C4-2B (cell line): ENCODE results near the gene TMEM256.

ENCODE experiments used
- ZFX ChIP-seq: fragments of 450-650 bp; IDR thresholded peaks from 2 replicates; pipeline ENCODE4 v1.6.1; 2017
- TF ChIP-seq, protein P1 (sequence below): fragments of 450-650 bp; conservative IDR thresholded peaks from 2 replicates; pipeline ENCODE4 v1.5.1; 2017; ENCODE audit warnings: mild to moderate bottlenecking

DNA sequence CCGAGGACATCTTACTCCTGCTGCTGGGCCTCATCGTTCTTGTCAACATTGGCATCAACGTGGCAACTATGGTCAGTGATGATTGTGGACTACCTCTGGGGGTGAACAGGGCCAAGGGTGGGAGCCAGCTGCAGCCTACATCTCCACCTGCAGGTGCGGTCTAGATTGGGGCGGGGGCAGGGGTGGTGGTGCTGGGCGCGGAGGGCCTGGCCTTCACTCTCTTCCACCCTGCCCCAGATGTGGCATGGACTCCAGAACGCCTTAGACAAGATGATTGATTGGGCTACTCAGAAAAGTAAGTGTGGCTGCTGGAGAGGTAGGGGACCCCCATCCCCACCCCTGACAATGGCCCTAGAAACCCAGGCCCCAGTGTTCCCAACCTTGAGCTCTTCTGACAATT is 21.9 kb upstream of the TMEM256 start:
- TF ChIP-seq, protein P1, sequence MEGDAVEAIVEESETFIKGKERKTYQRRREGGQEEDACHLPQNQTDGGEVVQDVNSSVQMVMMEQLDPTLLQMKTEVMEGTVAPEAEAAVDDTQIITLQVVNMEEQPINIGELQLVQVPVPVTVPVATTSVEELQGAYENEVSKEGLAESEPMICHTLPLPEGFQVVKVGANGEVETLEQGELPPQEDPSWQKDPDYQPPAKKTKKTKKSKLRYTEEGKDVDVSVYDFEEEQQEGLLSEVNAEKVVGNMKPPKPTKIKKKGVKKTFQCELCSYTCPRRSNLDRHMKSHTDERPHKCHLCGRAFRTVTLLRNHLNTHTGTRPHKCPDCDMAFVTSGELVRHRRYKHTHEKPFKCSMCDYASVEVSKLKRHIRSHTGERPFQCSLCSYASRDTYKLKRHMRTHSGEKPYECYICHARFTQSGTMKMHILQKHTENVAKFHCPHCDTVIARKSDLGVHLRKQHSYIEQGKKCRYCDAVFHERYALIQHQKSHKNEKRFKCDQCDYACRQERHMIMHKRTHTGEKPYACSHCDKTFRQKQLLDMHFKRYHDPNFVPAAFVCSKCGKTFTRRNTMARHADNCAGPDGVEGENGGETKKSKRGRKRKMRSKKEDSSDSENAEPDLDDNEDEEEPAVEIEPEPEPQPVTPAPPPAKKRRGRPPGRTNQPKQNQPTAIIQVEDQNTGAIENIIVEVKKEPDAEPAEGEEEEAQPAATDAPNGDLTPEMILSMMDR: no peak
- TF ChIP-seq ZFX: no peak
